Prostate gland (tissue), 2 donors: Measurements from ENCODE around the gene KDELR1. TPM values are rescaled to one million over a fixed set of nuclear protein-coding genes. Genes with fewer than 3 reads are reported as not detected.

Experiments
- DNase-seq: peaks from one replicate; pipeline ENCODE4 v3.0.0-alpha.2; 2019; ENCODE audit warnings: low spot score
- H3K27ac ChIP-seq, 2 donors: fragments of 200-600 bp; sonication (generic); 2 replicates each; pipeline ENCODE4 v1.5.1; 2017 to 2019
- H3K27me3 ChIP-seq: fragments of 200-600 bp; sonication (generic); replicated peaks from 2 replicates; pipeline ENCODE4 v1.5.1; 2019; ENCODE audit not compliant: insufficient read depth
- H3K36me3 ChIP-seq, 2 donors: fragments of 200-600 bp; sonication (generic); 1 replicate in 1 of 2; 2 replicates in 1 of 2; pipeline versions ENCODE4 v1.5.1 to v1.8.1; 2017 to 2019
- H3K4me1 ChIP-seq: fragments of 200-600 bp; sonication (generic); replicated peaks from 2 replicates; pipeline ENCODE4 v1.5.1; 2019
- H3K4me3 ChIP-seq, 2 donors: fragments of 200-600 bp; sonication (generic); 2 replicates each; pipeline ENCODE4 v1.5.1; 2017 to 2019
- H3K9me3 ChIP-seq: fragments of 200-600 bp; sonication (generic); 2 replicates; pipeline ENCODE4 v1.5.1; 2017
- POLR2A ChIP-seq: fragments of 450-650 bp; IDR thresholded peaks from one replicate; pipeline ENCODE4 v1.6.1; 2016; ENCODE audit warnings: antibody characterized with exemption, mild to moderate bottlenecking
- POLR2AphosphoS5 ChIP-seq: sonication (generic); formaldehyde crosslinking; IDR thresholded peaks from one replicate; pipeline ENCODE4 v1.6.1; 2017; ENCODE audit warnings: antibody characterized with exemption
- WGBS: methylation state at CpG from one replicate; pipeline ENCODE4 v1.1.5; 2018; 5-methylcytosine and 5-hydroxymethylcytosine counted together
- intact Hi-C: fragments of 100-400 bp; cut with DNase I; formaldehyde crosslinking; loops from one replicate; pipeline ENCODE4 v1.14.2; 2022
- total RNA-seq, 2 donors: library from RNA; depleted of rRNA; stranded (reverse); fragments of >200 nt; gene quantifications; one replicate each; pipeline ENCODE4 v1.1.0, GENCODE V29; 2016
- TF ChIP-seq, protein P1 (sequence below), 4 experiments: fragments of 200-600 bp in 2 of 4; fragments of 450-650 bp in 2 of 4; sonication (generic) in 2 of 4; IDR thresholded peaks; 1 replicate in 3 of 4; 2 replicates in 1 of 4; pipeline ENCODE4 v1.5.1; 2016 to 2019; ENCODE audit warnings: antibody characterized with exemption in 4 of 4, mild to moderate bottlenecking in 2 of 4, moderate library complexity in 2 of 4

KDELR1 gene
- total RNA-seq, 2 donors from 2014 or later, result 153 to 179 TPM

DNA sequence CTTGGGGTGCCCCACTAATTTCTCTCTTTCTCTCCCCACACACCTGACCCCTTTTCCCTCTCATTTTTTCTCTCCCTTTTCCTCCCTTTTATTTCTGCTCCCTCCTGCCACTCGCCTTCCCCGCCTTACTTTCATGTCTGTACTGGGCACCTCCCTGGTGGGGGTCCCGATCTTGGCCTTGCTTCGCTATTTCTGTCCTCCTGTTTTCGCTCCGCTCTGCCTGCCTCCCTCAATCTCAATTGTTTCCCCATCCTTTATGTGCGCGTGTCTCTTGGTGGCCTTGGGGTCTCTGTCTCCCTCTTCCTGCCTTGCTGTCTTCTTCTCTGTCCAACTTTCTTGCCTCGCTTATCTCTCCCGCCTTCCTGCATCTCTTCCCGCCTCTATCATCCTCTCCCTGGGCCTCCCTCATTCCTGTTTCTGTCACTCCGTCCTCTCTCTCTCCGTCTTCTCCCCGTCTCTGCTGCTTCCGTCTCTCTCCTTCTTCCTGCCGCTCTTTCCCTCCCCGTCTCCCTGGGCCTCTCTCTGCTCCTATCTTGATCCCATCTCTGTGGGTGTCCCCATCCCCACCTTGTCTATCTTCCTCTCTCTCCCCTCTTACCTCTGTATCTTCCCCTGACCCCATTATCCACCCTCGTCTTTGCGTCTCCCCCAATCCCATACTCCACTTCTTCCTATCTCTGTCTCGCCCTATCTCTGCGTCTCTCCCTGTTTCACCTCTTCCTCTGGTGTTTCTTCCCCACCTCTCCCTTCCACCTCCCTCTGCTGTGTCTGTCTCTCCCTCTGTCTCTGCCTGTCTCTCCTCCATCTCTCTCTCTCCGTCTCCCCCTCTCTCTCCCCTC, 6.1 kb upstream of the KDELR1 start:
- H3K27me3 ChIP-seq, result peaks cover 2% of the 10 kb centered on the region
- 67% methylated on average over 22 of the region's 22 CpGs for WGBS

DNA sequence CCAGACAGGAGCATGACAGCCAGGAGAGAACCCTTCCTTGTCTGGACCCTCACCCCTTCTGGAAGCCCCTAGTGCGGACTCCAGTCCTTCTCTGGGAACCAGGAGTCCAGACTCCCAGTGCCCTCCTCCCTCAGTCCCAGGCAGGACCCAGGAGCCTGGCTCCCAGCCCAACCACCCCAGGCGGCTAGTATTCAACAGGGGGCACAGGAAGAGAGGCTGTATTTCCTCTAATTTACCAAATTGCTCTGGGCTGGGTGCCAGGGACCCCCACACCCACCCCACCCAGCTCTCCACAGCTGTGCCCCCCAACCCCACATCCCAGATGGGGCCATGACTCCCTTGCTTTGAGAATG, 5.4 kb upstream of the KDELR1 start:
- WGBS, result 71% methylated on average over 2 of the region's 2 CpGs
- TF ChIP-seq POLR2A, result no peak
- TF ChIP-seq, protein P1, sequence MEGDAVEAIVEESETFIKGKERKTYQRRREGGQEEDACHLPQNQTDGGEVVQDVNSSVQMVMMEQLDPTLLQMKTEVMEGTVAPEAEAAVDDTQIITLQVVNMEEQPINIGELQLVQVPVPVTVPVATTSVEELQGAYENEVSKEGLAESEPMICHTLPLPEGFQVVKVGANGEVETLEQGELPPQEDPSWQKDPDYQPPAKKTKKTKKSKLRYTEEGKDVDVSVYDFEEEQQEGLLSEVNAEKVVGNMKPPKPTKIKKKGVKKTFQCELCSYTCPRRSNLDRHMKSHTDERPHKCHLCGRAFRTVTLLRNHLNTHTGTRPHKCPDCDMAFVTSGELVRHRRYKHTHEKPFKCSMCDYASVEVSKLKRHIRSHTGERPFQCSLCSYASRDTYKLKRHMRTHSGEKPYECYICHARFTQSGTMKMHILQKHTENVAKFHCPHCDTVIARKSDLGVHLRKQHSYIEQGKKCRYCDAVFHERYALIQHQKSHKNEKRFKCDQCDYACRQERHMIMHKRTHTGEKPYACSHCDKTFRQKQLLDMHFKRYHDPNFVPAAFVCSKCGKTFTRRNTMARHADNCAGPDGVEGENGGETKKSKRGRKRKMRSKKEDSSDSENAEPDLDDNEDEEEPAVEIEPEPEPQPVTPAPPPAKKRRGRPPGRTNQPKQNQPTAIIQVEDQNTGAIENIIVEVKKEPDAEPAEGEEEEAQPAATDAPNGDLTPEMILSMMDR (IDR thresholded peaks at IDR 0.05), result no peak
- TF ChIP-seq POLR2AphosphoS5, result no peak
- Histone ChIP-seq H3K27me3 (peaks cover 2% of the 10 kb centered on the region), H3K27ac (no peak overlapping the region), H3K4me1 (no peaks in the 10 kb centered on the region), H3K36me3 (no peaks in the 10 kb centered on the region), H3K4me3 (no peak overlapping the region), H3K9me3 (no peaks in the 10 kb centered on the region)
- intact Hi-C loops, result no loop called here
- DNase-seq, result no peak

More for the DNA sequence above, 6.1 kb upstream of the KDELR1 start:
- no peak overlapping the region for H3K27ac ChIP-seq
- no peak for DNase-seq
- peak overlapping the region; percentile 21 to 35 for H3K4me3 ChIP-seq
- intact Hi-C loops, result no loop called here
- TF ChIP-seq, protein P1 (IDR thresholded peaks at IDR 0.05), result no peak
- TF ChIP-seq POLR2A, result no peak
- no peak for TF ChIP-seq POLR2AphosphoS5
- H3K9me3 ChIP-seq, result no peaks in the 10 kb centered on the region
- no peaks in the 10 kb centered on the region for H3K36me3 ChIP-seq
- H3K4me1 ChIP-seq, result no peaks in the 10 kb centered on the region

DNA sequence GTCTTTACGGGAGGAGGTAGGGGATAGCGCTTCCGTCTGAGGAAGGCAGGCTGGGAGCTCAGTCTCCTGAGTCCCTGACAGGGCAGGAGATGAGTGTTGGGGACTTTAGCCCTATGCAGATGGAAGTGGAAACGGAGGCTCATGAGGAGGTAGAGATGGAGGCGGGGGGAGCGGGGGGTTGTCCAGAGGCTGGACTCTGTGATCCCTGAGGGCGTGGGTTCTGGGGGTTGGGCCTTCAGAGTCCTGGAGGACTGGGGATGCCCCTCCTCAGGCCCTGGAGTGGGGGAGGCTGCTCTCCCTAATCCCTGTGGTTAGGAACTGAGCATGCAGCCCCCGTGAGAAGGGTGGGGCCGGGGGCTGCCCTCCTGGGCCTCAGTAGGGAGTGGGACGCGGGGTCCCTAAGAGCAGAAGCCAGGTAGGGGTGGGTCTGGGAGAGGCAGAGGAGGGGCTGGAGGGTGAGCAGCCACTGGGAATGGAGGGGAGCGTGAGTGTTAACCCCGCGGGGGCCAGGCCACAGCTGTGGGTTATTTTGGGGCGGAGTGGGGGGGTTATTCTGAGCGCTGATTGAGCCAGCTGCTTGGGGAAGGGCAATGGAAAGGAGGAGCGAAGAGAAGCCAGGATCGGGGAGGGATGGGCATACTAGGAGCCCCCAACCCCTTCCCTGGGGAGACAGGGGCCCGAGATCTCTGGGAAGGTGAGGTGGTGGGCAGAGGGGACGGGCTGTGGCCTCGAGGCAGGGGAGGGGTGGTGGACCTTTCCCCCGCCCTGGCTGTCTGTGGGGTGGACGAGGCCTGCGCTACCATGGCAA, 4.9 kb upstream of the KDELR1 start:
- Histone ChIP-seq H3K4me3 (no peak overlapping the region), H3K36me3 (no peaks in the 10 kb centered on the region), H3K4me1 (no peaks in the 10 kb centered on the region), H3K27me3 (peaks cover 2% of the 10 kb centered on the region), H3K9me3 (no peaks in the 10 kb centered on the region), H3K27ac (no peak overlapping the region)
- WGBS, result 66% methylated on average over 24 of the region's 24 CpGs
- TF ChIP-seq, protein P1 (IDR thresholded peaks at IDR 0.05), result no peak
- TF ChIP-seq POLR2AphosphoS5 (no peak), POLR2A (no peak)
- DNase-seq, result no peak
- intact Hi-C loops, result no loop called here

DNA sequence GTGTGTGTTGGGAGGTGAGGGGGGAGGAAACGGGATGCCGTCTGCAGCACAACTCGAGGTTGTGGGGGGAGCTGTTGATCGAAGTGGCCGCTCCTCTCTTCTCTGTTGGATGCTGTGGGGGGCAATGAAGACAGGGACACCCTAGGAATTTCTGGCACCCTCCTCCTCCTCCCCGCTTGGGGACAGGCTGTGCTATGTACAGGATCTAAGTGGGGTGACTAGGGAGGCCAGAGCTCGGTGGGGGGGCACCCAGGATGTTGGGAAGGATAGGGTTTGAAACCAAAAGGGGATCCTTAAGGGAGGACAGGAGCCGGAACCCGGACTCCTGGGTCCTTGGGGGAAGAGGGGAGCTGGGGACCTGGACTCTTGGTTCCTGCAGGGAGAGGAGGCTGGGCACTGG, 4.1 kb upstream of the KDELR1 start:
- no peaks in the 10 kb centered on the region for H3K36me3 ChIP-seq
- H3K4me1 ChIP-seq, result no peaks in the 10 kb centered on the region
- no peak overlapping the region for H3K4me3 ChIP-seq
- intact Hi-C loops, result no loop called here
- H3K9me3 ChIP-seq, result no peaks in the 10 kb centered on the region
- DNase-seq, result no peak
- WGBS, result 41% methylated on average over 6 of the region's 9 CpGs
- H3K27ac ChIP-seq, result no peak overlapping the region
- H3K27me3 ChIP-seq, result peaks cover 2% of the 10 kb centered on the region
- TF ChIP-seq POLR2A, result no peak
- TF ChIP-seq, protein P1 (IDR thresholded peaks at IDR 0.05), result no peak
